ENCODE measurements around the gene GLRA1.
"Not testable (repeated sequence)": the region's sequence is repeated elsewhere in the genome, so short reads cannot be mapped to it uniquely, and the experiment has no call there.

Gene GLRA1

DNA sequence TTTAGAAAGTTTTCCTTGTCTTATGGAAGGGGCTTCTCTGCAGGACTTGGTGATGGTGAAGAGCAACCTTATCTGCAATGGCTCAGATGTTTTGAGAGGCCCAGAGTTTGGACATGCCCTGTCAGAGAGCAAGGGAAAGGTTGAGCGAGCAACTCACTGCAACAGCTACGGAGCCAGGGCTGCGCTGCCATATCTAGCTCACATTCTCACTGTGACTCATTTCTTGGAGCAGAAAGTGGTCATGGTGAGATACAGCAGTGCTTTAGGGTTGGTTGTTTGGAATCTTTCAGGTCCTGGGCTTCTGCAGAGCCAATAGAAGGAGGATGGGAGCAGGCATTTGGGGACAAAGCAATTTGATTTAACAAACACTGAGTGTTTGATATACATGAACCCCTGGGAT, 12.3 kb downstream of the GLRA1 start:
- no peak for DNase-seq

DNA sequence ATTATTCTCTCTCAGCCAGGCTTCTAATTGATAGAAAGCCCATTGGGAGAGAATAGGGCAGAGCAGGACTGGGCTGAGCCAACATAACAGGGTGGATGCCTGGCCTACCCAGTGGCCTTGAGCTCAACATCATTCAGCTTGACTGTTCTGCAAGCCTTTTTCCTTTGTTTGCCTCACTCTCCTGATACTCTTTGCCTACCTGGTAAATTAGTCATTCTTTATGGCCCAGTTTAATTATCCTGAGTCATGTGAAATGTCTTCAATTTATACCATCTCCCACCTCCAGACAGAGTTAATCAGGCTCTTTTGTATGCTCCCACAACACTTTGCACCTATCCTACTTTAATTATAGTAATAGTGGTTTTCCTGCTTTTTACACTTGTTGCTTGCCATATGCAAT, 13.6 kb downstream of the GLRA1 start:
- no peak for DNase-seq

DNA sequence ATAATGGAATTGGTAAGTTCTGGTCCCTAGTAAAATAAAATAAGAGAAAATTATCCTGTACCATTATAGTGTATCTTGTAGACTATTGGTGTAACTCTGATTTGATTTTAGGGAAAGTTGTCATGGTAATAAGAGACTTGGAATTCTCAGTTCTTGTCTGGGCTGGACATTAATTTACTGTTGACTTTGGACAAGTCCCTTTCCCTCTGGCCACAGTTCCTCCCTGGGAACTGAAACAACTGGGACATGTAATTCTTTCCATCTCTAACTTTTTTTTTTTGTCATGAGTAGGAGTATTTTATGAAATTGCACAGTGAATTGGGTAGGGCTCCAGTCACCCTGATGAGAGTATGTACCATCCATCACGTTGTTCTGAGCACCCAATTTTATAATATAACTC, 15.0 kb downstream of the GLRA1 start:
- DNase-seq: no peak

DNA sequence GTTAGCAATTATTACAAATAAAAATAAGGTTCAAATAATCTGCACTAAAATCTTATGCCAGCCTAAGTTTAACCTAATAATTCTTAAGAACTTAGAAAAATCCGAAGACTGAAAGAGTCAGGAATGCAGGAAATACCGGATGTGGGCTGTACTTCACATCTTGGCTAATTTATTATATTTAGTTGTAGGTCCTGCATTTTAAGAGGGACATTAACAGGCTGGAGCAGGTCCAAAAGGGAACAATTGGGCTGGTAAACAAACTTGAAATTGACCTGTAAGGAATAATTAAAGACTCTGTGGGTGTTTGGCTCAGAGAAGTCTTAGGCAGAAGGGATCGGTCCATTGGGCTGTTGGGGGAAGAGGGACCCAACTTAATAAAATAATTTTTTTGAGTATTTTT, 18.4 kb downstream of the GLRA1 start:
- DNase-seq: no peak

DNA sequence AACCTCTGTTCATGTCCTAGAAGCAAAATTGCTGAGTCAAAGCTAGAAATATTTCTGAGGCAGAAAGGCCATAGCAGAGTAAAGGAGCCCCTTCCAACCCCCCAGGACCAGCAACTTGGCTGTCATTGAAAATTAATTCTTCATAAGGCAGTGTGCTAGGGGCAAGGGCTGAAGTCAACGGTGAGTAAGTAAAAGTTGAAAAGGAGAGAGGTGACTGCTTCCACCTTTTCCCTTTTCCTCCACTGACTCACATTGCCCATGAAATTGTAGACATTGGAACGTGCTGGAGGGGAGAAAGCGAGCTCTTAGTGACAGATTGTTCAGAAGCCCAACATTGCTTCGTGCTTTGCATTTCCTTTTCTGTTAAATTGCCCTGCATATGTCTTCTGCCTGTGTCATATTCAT, 19.1 kb downstream of the GLRA1 start:
- DNase-seq: no peak

DNA sequence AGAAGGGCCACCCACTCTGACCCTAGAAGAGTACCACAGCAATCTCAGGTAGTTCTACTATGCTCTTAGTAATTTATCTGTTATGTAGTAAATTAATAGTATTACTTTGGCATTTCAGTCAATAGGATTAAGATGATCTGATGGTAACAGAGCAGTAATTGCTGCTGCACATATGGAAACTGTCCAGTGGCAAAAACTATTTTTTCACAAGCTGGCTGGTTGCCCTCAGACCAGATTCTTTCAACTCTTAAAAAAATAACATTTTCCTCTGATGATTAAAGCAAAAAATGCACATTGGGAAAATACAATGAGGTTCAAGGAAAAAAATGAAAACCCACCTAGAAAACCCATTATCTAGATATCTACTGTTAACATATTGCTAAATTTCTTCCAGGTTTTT, 19.7 kb downstream of the GLRA1 start:
- DNase-seq: no peak

DNA sequence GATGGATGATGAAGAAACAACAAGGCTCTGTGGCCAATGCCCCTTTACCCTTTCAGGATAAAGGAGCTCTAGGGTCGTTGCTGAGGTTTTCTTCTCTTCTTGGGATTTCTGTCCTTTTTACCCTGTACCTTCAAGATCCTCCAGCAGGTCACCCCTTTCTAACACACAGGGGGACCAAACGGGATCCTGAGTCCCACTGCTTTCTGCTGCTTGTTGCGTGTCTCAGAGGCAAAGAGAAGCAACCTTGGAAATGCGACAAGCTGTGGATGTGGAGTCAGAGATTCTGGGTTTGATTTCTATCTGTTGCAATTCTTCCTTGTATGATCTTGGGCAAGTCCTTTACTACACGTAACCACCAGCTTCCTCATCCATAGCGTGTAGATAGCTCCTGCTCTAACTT, 20.5 kb downstream of the GLRA1 start:
- DNase-seq: no peak

DNA sequence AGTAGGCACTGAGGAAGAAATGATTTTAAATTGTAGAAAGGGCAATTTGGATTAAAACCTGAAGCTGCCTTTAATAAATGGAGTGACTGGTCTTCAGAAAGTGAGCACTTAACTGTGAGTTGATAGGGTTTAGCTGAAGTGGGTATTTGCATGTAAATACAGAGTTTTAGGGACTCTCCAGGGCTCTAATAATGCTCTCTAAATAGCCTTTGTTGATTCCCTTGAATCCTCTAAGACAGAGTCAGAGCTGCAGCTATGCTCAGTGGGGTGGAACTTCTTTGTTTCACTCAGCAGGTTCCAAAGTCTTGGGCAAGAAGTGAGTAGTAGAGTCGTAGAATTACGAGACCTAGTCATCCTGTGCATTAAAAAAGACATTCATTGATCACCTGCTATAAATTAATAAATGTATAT, 21.4 kb downstream of the GLRA1 start:
- no peak for DNase-seq

DNA sequence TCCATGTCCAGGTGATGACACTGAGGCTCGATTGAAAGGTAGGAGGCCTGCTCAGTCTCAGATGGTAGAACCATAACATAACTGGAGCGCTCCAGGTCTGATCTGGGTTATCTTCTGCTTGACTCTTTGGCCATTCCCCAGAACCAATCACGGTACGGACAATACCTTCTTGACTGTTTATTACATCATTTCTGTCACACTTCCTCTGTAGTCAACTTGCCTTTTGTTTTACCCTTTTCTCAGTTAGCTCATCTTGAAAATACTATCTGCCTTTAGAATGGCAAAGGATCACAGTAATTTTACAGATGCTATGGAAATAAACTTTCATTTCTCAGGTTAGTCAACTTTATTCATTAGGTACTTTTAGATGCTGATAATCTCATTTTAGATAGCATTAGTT, 22.4 kb downstream of the GLRA1 start:
- DNase-seq: no peak

DNA sequence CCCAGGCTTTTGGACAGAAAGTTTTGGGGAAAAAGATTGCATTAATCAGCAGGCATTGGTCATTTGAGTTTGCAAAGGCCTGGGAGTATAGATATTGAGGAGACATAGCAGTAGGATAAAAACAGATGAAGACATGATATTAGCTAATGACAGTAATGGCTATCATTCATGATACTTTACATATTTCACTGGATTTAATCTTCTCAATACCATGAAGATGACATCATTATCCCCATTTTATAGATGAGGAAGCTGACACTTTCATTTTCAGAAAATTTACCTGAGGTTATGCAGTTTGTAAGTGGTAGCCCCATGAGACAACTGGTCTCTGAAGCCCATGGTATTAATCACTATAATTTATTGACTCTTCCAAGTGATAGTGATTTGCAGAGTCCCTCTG, 23.0 kb downstream of the GLRA1 start:
- no peak for DNase-seq

DNA sequence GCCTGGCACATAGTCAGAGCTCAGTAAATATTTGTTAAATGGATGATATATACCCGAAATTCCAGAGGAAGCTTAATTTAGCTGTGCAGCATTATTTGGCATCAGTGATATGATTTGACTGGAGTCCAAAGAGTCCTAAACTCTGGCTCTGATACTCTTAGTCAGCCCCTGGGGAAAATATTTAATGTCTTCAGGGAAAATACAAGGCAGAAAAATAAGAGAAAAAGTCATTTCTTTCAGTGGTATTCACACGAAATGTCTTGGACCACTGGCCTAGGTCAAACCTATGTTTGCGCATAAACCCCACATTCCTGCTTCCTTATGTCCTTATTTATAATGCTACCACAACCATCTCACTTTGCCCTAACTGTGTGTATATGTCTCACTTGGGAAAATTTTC, 23.8 kb downstream of the GLRA1 start:
- DNase-seq: no peak

DNA sequence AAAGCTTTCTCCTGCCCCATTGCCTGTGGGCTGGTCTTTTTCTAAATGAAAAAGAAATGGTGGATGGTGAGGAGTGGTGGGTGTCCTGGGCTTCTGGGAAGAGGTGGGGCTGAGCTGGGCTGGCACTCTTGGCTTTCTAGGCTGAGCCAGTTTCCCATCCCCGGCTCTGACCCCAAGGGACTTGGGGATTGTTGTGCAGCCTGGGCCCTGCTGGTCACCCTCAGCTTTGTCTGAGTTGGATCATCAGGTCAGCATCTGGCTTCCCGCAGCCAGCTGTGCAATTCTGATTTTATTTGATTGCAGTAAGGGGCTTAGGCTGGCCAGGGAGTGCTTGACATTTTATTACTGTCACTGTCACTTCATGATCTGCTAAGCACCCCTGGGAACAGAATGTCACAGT, 25.3 kb downstream of the GLRA1 start:
- DNase-seq: no peak

DNA sequence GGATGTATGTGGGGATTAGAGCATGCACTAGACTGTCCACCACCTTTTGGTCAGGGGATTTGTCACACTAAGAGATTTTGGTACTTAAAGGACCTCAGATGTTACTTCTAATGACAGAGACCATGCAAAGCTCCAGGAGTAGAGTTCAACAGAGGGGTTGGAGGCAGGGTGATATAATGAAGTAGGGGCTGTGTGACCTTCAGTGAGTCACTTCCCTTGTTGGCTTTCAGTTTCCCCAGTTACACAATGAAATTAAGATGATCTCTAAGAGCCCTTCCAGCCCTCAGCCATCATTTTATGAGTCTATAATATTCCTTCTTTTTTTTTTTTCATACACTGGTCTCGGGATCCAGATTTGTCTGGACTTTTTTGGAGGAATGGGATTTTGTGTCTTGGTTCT, 26.8 kb downstream of the GLRA1 start:
- no peak for DNase-seq

DNA sequence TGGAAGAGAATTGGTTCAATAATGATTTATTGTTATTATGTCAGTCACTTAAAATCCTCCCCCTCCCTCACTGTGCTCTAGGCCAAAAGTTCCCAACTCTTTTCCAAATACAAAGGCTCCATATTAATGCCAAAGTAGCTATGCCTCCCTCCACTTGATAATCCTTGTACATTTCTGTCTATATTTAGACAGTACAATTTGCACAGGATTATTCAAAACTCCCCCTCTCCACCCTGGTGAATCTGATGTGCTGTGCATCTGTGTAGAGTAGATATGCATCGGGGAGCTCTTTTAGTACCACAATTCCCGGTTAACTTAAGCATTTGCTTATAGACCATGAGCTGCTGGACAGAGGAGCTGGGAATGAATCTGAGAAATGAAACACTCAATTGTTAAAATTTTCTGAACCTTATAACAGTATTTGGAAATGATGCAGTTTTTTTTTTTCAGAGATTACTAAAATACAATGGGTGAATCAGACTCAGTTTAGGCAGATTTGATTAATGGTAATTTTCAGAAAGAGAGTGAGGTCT, 27.6 kb downstream of the GLRA1 start:
- DNase-seq: no peak

DNA sequence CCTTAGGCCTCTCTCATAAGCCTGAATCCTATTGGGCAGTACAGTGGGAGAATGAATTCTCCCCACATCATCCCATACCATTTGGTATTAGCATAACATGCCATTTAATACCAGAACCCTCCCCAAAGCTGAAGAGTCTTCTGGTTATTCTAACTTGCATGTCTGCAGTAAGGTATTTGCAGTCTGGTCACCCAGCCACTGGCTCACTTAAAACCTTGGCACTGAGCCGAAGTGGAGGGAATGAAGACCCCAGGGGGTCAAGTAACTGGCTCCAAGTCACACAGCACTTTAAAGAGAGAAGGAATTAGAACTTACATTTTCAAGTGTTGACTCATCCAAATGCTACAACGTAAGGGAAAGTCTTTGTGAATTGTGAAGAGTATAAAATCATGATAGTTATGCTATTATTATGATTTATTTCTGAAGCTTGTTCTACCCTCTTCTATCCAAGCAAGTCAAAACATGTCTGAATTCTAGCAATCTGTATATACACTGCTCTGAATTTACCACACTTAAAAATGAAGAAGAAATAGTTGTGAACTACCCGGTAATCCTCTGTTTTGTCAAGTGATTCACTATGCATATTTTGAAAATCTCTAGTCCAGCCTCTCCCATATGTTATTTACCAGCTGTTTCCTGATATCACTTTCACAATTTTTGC, 28.5 kb downstream of the GLRA1 start:
- DNase-seq: no peak

DNA sequence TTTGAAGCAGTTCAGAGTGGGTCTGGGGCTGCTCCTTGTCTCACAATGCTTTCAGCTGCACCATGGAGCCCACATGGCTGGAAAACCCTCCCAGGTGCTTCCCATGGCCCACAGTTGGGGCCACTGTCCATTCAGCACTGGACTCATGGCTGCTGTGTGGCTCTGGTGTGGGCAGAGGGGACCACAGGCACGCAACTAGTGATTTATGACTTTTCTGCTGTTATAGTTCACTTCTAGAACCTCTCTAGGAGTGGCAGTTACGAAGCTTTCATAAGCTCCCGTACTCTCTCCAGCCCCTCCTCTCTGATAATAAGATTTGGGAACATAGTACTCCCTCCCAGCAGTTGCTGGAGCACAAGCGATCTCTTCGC, 29.0 kb downstream of the GLRA1 start:
- DNase-seq: no peak

DNA sequence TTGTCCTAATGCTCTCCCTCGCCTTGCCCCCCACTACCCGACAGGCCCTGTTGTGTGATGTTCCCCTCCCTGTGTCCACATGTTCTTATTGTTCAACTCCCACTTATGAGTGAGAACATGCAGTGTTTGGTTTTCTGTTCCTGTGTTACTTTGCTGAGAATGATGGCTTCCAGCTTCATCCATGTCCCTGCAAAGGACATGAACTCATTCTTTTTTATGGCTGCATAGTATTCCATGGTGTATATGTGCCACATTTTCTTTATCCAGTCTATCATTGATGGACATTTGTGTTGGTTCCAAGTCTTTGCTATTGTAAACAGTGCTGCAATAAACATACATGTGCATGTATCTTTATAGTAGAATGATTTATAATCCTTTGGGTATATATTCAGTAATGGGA, 31.2 kb downstream of the GLRA1 start:
- not testable (repeated sequence) for DNase-seq

DNA sequence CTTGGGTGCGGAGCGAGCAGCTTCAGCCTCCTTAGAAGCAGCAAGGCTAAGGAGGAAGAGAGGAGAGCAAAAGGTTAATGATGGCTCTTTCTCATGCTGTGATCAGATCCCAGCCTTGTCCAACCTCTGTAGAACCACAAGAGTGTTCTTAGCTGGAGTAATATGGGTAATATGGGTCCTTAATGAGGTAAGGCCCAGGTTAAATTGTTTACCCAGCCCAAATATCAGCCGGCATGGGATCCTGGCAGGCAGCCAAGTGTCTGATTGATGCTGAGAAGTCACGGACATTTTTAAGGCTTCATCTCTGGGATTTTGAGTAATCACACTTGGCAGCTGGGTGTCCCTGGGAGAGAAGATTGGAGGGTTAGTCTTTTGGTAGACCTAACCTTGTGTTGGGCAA, 32.3 kb downstream of the GLRA1 start:
- DNase-seq: no peak

DNA sequence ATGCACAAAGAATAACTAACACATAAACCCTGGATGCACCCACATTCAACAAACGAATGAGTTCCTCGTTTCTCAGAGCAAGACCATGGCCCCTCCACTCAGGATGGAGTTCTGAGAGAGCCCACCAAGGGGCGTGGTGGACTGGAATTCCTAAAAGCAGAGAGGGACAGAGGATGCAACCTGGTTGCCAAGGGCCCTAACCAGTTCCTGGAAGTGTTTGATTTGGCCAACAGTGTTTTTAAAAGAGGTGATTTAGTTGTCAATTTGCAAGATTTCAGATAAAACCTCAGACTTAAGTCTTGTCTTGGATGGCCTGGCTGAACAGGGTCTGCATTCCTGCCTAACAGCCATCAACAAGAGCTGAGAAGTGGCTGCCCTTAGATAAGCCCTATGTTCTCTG, 34.4 kb downstream of the GLRA1 start:
- no peak for DNase-seq

DNA sequence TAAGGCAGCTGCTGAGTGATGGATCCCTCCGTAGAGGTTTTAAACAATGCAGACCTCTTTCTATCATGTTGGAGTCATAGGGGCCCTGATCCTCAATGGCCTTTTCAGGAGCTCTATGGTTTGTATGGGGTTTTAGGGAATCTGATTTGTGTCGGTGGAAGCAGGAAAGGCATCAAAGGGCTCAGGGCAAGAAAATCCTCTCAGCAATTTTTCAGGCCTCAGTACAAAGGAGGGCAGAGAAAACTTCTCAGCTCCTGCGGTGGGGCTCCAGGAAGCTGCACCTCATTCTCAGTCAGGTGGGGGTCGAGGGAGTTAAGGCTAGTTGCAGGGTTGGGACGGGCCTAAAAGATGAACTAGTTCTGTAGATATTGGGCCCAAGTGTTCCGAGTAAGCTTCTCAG, 35.0 kb downstream of the GLRA1 start:
- no peak for DNase-seq

DNA sequence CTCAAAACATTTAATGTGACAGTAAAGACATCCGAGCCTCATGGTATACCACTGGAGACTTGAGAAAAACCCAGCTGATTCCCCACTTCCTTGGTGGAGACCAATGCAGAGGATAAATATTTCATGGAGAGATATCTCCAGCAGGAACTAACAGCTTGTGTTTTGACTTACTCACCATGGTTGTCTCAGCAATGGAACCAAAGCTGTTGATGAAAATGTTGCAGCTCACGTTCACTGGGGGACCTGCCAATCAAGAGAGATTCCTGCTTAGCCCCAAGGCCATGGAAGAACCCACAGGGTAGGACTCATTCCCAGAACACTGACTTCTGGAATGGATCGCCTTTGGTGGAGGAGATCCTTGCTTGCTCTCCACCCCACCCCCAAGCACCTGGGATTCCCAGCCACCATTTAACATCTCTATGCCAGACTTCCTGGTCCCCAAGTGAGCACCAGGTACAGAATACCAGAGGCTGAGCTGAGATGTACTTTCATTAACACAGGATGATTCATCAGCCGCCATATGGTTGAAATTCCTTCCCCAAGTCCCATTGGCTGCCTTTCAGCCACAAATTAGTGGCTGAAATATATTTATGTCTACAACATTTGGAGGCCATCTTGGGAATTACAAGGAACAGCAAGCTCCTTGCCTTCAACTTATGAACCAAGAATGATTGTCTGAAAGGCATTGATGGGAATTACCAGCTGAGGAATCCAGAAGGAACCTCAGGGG, 37.9 kb downstream of the GLRA1 start:
- no peak for DNase-seq

DNA sequence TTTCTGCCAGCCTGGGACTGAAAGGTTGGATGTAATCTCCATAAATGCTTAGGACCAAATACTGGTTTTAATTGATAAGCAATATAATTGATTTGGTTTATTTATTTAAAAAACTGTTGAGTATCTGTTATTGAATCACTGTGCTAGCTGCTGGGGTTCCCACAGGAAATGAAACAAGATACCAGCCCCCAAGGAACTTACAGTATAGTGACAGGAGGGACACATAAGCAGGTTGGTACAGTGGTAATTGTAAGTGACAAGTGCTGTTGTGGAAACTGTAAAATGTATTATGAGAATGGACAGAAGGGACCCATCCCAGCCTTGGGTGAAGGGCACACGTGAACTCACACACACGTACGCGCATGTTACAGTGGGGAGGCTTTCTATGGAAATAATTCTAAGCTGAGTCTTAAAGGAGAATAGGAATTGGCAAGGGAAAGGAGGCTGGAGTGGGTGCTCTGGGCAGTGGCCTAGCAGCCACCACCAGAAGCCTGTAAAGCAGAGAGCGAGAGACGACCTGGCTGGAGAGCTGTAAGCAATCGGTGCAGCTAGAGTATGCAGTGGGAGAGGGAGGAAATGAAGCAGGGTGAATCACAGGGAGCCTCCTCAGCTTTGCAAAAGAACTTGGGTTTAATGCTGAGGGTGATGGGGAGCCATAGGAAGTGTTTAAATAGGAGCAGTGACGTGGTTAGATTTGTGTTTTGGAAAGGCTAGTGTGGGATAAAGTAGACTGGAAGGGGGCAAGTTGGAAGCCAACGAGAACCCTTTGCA, 39.3 kb downstream of the GLRA1 start:
- DNase-seq: no peak

DNA sequence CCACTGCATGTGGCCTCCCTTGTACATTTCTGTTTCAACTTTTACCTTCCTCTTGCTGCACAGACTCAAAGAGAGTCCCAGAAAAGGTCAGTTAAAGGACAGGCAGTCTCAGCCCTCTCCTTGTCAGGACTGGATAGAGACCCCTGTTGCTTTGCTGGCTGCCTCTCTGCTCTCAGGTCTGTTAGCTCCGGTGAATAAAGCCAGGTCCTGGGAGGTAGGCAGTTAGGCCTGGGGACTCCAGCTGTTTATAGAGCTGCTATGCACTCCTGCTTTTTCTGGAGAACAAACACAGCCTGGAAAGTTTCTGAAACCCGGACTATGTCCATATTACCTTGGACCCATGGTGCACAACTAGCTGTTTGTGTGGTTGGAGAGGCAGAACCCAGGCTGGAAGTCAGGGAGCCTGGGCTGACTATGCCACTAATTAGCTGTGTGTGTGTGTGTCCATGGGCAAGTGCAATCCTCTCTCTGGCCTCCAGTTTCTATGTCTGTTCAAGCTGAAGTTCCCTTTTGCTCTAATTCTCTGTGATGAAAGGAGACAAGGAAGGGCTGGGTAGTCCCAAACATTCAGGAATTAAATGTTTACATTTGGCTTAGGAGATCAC, 42.9 kb downstream of the GLRA1 start:
- no peak for DNase-seq

DNA sequence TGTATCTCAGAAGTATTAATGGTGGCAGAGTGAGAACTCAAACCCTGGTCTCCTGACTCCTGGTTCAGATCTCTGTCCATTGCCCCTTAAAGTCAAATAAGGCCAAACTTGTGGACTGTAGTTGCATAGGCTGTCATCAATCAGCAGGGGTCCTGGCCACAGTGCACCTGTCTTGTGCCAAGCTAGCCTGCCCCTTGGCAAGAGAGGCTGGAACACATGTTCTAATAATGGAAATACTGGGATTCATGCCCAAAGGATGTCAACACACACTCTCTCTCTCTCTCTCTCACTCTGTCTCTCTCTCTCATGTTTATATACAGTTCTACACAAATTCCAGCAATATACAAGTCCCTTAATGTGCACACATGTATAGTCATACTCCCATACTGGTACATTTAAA, 44.3 kb downstream of the GLRA1 start:
- DNase-seq: no peak

Data from stimulated activated CD4-positive, alpha-beta T cell treated with anti-CD3 and anti-CD28 coated beads, Interleukin-4, amount 100 ng/mL, for 1 hour (primary cell).